ENCODE results near the gene IQGAP1.

The IQGAP1 gene, protein sequence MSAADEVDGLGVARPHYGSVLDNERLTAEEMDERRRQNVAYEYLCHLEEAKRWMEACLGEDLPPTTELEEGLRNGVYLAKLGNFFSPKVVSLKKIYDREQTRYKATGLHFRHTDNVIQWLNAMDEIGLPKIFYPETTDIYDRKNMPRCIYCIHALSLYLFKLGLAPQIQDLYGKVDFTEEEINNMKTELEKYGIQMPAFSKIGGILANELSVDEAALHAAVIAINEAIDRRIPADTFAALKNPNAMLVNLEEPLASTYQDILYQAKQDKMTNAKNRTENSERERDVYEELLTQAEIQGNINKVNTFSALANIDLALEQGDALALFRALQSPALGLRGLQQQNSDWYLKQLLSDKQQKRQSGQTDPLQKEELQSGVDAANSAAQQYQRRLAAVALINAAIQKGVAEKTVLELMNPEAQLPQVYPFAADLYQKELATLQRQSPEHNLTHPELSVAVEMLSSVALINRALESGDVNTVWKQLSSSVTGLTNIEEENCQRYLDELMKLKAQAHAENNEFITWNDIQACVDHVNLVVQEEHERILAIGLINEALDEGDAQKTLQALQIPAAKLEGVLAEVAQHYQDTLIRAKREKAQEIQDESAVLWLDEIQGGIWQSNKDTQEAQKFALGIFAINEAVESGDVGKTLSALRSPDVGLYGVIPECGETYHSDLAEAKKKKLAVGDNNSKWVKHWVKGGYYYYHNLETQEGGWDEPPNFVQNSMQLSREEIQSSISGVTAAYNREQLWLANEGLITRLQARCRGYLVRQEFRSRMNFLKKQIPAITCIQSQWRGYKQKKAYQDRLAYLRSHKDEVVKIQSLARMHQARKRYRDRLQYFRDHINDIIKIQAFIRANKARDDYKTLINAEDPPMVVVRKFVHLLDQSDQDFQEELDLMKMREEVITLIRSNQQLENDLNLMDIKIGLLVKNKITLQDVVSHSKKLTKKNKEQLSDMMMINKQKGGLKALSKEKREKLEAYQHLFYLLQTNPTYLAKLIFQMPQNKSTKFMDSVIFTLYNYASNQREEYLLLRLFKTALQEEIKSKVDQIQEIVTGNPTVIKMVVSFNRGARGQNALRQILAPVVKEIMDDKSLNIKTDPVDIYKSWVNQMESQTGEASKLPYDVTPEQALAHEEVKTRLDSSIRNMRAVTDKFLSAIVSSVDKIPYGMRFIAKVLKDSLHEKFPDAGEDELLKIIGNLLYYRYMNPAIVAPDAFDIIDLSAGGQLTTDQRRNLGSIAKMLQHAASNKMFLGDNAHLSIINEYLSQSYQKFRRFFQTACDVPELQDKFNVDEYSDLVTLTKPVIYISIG (N-terminal part only)

DNA sequence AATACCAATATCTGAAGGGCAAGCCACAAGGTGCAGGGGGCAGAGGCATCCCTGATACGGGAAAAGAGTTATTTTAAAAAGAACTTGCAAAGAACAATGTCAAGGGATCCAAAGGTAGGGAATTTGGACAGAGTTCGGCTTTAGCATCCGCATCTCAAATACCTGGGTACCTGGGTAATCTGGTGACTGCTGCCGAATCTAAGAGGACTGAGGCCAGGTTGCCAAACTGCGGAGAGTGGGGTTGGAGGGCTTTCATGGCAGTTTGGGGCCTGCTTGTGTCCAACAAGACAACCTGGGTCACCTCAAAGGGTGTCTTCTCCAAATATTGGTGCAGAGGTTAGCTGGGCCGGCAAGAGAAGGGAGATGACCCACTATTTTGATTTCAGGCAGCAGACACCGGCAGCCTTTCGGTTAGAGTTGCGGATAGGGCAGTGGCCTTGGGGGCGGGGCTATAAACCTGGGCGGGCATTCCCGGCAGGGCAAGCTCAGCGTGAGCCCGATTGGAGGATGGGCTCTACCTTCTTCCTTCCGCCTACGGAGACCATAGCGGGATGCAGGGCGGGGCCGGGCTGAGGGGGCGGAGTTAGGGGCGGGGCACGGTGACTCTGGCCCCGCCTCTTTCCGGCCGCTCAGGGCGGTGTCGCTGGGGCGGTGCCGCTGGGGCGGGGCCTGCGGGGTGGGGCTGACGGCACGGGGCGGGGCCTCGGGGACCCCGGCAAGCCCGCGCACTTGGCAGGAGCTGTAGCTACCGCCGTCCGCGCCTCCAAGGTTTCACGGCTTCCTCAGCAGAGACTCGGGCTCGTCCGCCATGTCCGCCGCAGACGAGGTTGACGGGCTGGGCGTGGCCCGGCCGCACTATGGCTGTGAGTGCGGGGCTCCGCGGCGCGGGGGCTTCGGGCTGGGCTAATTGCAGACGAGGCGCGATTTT lies at the start of gene IQGAP1:
IQGAP1 (plus strand) TSS at position 709 of the 928 bp plus-strand sequence; CDS start at position 809, 100 bp downstream.
- Histone ChIP-seq H3K9me3 (ENCODE audit: control insufficient read depth, insufficient read depth, low read depth, low read length) (no peaks in the 10 kb centered on the region), H3K36me3 (ENCODE audit: control insufficient read depth in 2 of 2, insufficient read depth in 1 of 2, low read length in 2 of 2) (peaks cover 8 to 19% of the 10 kb centered on the region in 2 experiments; a peak in 2 of 3 replicates), H3K4me1 (ENCODE audit: control insufficient read depth, insufficient read depth, low read length) (peaks cover 15% of the 10 kb centered on the region), H3K27ac (ENCODE audit: extremely low read depth, low read depth, low read length) (peak within 1 kb of the TSS; percentile 77), H3K4me3 (ENCODE audit: low read depth, low read length) (peak within 1 kb of the TSS; percentile 96)
- ChIA-PET POLR2A (interaction anchor here (0.6 to 2.8 kb wide), 37 partner anchors 9 to 1606 kb away, joined by 3 to 32 read pairs (median 5); partner anchors contain the start of genes CRTC3, TTLL13, UNC45A and ZNF774), CTCF (interaction anchor here (0.7 to 1.9 kb wide), 3 partner anchors 25 to 95 kb away, joined by 3 to 10 read pairs (median 3); partner anchors contain the start of gene ZNF774)
- TF ChIP-seq ZNF146 (tag by site-specific recombination; IDR thresholded peaks at IDR 0.05) (0 out of 2 replicates have a peak, but pooled peaks have one; percentile 5), SP2 (tag by site-specific recombination; IDR thresholded peaks at IDR 0.05) (peak; percentile 92), ZNF670 (tag by site-specific recombination; IDR thresholded peaks at IDR 0.05; ENCODE audit: low read depth) (no peak), KLF10 (tag by site-specific recombination; IDR thresholded peaks at IDR 0.05) (peak; percentile 41; the same call in 1 of the 2 replicates), KLF16 (tag by site-specific recombination; IDR thresholded peaks at IDR 0.05) (peak; percentile 55; the same call in 1 of the 2 replicates), GLIS1 (tag by site-specific recombination; IDR thresholded peaks at IDR 0.05) (peak; percentile 22; the same call in 1 of the 2 replicates), ZNF138 (tag by site-specific recombination; IDR thresholded peaks at IDR 0.05; ENCODE audit: borderline replicate concordance) (no peak), ZIC2 (tag by site-specific recombination; IDR thresholded peaks at IDR 0.05) (0 out of 2 replicates have a peak, but pooled peaks have one; percentile 17), ZNF677 (tag by site-specific recombination; IDR thresholded peaks at IDR 0.05) (no peak), YY1 (tag by site-specific recombination; IDR thresholded peaks at IDR 0.05) (peak; percentile 77; the same call in 1 of the 2 replicates), EGR2 (tag by site-specific recombination; IDR thresholded peaks at IDR 0.05; ENCODE audit: low read depth) (0 out of 2 replicates have a peak, but pooled peaks have one; percentile 11), ZNF335 (tag by site-specific recombination; conservative IDR thresholded peaks at IDR 0.05) (peak; percentile 97), OSR2 (tag by site-specific recombination; IDR thresholded peaks at IDR 0.05) (peak; percentile 95)
- TF ChIP-seq, protein P1, sequence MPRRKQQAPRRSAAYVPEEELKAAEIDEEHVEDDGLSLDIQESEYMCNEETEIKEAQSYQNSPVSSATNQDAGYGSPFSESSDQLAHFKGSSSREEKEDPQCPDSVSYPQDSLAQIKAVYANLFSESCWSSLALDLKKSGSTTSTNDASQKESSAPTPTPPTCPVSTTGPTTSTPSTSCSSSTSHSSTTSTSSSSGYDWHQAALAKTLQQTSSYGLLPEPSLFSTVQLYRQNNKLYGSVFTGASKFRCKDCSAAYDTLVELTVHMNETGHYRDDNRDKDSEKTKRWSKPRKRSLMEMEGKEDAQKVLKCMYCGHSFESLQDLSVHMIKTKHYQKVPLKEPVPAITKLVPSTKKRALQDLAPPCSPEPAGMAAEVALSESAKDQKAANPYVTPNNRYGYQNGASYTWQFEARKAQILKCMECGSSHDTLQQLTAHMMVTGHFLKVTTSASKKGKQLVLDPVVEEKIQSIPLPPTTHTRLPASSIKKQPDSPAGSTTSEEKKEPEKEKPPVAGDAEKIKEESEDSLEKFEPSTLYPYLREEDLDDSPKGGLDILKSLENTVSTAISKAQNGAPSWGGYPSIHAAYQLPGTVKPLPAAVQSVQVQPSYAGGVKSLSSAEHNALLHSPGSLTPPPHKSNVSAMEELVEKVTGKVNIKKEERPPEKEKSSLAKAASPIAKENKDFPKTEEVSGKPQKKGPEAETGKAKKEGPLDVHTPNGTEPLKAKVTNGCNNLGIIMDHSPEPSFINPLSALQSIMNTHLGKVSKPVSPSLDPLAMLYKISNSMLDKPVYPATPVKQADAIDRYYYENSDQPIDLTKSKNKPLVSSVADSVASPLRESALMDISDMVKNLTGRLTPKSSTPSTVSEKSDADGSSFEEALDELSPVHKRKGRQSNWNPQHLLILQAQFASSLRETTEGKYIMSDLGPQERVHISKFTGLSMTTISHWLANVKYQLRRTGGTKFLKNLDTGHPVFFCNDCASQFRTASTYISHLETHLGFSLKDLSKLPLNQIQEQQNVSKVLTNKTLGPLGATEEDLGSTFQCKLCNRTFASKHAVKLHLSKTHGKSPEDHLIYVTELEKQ (tag by site-specific recombination; IDR thresholded peaks at IDR 0.05; ENCODE audit: borderline replicate concordance), result no peak
- TF ChIP-seq, protein P2, sequence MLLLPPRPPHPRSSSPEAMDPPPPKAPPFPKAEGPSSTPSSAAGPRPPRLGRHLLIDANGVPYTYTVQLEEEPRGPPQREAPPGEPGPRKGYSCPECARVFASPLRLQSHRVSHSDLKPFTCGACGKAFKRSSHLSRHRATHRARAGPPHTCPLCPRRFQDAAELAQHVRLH (tag by site-specific recombination; IDR thresholded peaks at IDR 0.05), result no peak
- TF ChIP-seq, protein P3, sequence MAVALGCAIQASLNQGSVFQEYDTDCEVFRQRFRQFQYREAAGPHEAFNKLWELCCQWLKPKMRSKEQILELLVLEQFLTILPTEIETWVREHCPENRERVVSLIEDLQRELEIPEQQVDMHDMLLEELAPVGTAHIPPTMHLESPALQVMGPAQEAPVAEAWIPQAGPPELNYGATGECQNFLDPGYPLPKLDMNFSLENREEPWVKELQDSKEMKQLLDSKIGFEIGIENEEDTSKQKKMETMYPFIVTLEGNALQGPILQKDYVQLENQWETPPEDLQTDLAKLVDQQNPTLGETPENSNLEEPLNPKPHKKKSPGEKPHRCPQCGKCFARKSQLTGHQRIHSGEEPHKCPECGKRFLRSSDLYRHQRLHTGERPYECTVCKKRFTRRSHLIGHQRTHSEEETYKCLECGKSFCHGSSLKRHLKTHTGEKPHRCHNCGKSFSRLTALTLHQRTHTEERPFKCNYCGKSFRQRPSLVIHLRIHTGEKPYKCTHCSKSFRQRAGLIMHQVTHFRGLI (tag by site-specific recombination; IDR thresholded peaks at IDR 0.05), result peak; percentile 54; the same call in 1 of the 2 replicates
- TF ChIP-seq, protein P4, sequence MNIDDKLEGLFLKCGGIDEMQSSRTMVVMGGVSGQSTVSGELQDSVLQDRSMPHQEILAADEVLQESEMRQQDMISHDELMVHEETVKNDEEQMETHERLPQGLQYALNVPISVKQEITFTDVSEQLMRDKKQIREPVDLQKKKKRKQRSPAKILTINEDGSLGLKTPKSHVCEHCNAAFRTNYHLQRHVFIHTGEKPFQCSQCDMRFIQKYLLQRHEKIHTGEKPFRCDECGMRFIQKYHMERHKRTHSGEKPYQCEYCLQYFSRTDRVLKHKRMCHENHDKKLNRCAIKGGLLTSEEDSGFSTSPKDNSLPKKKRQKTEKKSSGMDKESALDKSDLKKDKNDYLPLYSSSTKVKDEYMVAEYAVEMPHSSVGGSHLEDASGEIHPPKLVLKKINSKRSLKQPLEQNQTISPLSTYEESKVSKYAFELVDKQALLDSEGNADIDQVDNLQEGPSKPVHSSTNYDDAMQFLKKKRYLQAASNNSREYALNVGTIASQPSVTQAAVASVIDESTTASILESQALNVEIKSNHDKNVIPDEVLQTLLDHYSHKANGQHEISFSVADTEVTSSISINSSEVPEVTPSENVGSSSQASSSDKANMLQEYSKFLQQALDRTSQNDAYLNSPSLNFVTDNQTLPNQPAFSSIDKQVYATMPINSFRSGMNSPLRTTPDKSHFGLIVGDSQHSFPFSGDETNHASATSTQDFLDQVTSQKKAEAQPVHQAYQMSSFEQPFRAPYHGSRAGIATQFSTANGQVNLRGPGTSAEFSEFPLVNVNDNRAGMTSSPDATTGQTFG (tag by site-specific recombination; IDR thresholded peaks at IDR 0.05; ENCODE audit: borderline replicate concordance), result no peak
- TF ChIP-seq, protein P5, sequence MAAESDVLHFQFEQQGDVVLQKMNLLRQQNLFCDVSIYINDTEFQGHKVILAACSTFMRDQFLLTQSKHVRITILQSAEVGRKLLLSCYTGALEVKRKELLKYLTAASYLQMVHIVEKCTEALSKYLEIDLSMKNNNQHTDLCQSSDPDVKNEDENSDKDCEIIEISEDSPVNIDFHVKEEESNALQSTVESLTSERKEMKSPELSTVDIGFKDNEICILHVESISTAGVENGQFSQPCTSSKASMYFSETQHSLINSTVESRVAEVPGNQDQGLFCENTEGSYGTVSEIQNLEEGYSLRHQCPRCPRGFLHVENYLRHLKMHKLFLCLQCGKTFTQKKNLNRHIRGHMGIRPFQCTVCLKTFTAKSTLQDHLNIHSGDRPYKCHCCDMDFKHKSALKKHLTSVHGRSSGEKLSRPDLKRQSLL (tag by site-specific recombination; IDR thresholded peaks at IDR 0.05), result no peak
- TF ChIP-seq, protein P6, sequence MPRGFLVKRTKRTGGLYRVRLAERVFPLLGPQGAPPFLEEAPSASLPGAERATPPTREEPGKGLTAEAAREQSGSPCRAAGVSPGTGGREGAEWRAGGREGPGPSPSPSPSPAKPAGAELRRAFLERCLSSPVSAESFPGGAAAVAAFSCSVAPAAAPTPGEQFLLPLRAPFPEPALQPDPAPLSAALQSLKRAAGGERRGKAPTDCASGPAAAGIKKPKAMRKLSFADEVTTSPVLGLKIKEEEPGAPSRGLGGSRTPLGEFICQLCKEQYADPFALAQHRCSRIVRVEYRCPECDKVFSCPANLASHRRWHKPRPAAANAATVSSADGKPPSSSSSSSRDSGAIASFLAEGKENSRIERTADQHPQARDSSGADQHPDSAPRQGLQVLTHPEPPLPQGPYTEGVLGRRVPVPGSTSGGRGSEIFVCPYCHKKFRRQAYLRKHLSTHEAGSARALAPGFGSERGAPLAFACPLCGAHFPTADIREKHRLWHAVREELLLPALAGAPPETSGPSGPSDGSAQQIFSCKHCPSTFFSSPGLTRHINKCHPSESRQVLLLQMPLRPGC (tag by site-specific recombination; IDR thresholded peaks at IDR 0.05), result no peak

All from HEK293 (cell line).